ENCODE results near the gene ADPRHL1.

The ADPRHL1 gene

DNA sequence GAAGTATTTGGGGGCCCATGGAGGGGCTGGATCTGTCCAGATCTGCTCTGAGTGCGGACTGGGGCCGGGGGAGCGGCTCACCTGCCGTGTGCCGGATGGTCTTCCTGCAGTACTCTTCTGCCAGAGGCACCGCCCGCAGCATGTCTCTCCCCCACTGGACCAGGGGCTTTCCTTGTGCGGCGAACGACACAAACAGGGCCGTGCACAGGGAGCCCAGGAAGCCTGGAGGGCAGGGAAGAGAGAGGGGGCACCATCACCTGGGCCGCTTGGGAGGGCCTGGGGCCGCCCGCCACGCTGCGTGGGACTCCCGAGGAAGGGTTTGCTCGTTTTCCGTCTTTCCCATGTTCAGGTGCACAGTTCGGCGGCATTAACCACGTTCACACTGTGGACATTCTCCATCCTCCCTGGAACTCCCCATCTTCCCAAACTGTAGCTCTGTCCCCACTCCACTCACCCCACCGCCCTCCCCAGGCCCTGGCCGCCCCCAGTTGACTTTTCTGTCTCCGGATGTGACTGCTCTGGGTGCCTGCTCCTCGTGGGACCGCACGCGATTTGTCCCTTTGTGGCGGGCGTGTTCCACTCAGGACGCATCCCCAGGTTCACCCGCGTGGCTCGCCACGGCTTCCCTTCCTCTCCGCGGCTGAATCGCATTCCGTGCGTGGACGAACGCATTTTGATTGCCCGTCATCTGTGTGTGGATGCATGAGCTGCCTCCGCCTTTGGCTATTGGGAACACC lies 24.2 kb downstream of the ADPRHL1 start:
- DNase-seq (ENCODE audit: low spot score): no peak
- TF ChIP-seq, protein P1, sequence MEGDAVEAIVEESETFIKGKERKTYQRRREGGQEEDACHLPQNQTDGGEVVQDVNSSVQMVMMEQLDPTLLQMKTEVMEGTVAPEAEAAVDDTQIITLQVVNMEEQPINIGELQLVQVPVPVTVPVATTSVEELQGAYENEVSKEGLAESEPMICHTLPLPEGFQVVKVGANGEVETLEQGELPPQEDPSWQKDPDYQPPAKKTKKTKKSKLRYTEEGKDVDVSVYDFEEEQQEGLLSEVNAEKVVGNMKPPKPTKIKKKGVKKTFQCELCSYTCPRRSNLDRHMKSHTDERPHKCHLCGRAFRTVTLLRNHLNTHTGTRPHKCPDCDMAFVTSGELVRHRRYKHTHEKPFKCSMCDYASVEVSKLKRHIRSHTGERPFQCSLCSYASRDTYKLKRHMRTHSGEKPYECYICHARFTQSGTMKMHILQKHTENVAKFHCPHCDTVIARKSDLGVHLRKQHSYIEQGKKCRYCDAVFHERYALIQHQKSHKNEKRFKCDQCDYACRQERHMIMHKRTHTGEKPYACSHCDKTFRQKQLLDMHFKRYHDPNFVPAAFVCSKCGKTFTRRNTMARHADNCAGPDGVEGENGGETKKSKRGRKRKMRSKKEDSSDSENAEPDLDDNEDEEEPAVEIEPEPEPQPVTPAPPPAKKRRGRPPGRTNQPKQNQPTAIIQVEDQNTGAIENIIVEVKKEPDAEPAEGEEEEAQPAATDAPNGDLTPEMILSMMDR (IDR thresholded peaks at IDR 0.05; ENCODE audit: extremely low read depth, missing control alignments): no peak

DNA sequence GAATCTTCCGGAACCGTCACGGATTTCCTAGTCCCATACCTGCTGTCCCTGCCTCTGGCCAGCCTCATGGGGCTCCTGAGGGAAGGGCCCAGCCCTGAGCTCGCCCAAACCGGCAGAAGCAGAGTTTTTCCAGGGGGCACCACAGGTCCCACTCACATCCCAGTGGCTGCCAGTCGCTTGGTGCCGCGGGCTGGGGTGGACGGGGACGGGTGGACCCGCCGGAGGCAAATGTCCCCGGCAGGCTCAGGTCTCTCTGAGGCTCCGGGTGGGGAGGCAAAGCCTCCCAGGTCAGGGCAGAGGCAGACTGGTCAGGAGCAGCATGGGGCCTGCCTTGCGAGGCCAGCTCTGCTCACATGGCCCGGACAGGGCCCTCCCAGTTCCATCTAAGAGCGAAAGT lies 24.8 kb downstream of the ADPRHL1 start:
- TF ChIP-seq, protein P1 (IDR thresholded peaks at IDR 0.05; ENCODE audit: extremely low read depth, missing control alignments): no peak
- DNase-seq (ENCODE audit: low spot score): no peak

- TF ChIP-seq, protein P1 (IDR thresholded peaks at IDR 0.05; ENCODE audit: extremely low read depth, missing control alignments): no peak
- no peak for DNase-seq (ENCODE audit: low spot score)
Measured at GRCh38 chr13:113427562-113428468, 25.5 kb downstream of the ADPRHL1 start.

- TF ChIP-seq, protein P1 (IDR thresholded peaks at IDR 0.05; ENCODE audit: extremely low read depth, missing control alignments): no peak
- DNase-seq (ENCODE audit: low spot score): no peak
Measured at GRCh38 chr13:113426591-113426986, 26.7 kb downstream of the ADPRHL1 start.

- DNase-seq (ENCODE audit: low spot score): no peak
- TF ChIP-seq, protein P1 (IDR thresholded peaks at IDR 0.05; ENCODE audit: extremely low read depth, missing control alignments): no peak
Measured at GRCh38 chr13:113425941-113426590, 27.2 kb downstream of the ADPRHL1 start.

DNA sequence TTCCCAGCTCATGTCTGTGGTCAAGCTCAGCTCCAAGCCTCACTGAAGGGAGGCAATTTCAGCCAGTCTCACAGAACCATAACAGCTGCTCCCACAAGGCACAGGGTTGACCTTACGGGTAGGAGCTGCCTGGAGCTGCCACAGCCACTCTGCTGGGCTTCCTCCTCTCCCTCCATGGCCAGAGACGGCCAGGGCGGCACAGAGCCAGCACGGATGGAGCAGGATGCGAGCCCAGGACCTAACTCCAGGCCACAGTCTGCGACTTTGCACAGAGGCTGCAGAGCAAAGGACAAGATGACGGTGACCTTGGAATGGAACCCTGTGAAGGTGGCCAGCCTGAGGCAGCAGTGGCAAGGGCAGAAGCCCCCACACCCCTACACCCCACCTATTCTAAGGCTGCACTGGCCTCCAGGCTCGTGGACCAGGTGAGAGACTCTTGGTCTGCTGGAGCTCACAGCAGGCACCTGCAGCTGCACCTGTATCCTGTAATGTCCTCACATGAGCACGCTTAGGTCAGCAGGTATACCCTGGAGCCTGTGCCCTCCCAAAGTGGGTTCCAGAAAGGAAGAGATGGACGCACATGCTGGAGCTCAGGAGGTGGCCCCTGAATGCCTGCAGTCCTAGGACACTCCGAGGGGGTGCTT lies 29.6 kb downstream of the ADPRHL1 start:
- TF ChIP-seq, protein P1 (IDR thresholded peaks at IDR 0.05; ENCODE audit: extremely low read depth, missing control alignments): no peak
- no peak for DNase-seq (ENCODE audit: low spot score)
